Ramos (cell line): ENCODE results near the gene HTR4.

Experiments
- in situ Hi-C: fragments of 300-500 bp; cut with MboI; formaldehyde crosslinking; loops from one replicate; pipeline ENCODE4 v1.14.3; 2022; ENCODE audit warnings: low sequenced_read_pairs; ENCODE audit not compliant: unreplicated experiment

Gene HTR4

DNA sequence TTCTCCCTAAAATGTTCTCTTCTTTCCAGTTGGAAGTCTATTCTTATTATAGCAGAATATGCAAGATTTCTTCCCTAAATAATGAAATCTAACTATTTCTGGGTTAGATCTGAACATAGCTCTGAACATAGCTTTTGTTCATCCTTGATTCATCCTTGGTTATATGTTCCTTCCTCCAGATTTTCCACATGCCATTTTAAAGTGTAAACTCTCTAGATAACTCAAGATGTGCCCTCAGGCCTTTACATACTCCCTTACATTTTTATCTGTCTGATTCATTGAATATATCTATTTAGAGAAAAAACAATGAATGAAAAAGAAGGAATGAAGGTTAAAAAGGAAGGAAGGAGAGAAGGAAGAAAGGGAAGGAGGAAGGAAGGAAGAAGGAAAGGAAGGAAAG, 169.7 kb downstream of the HTR4 start:
- in situ Hi-C loops, result no loop called here

DNA sequence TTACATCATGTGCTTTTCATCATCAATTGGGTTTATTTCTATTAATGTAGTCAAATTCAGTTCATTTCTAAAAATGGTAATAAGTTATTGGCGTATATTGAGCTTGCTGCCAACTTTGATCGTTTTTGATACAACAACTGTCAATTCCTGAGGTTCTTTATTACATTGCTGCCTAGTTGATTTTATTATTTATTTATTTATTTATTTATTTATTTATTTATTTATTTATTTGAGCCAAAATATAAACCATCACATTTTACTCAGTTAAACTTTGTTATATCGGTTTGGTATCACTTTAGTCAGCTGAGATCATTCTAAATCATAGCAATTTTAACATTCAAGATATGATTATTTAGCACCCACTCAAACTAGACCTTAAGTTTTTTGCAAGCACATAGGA, 170.6 kb downstream of the HTR4 start:
- in situ Hi-C loops, result no loop called here

DNA sequence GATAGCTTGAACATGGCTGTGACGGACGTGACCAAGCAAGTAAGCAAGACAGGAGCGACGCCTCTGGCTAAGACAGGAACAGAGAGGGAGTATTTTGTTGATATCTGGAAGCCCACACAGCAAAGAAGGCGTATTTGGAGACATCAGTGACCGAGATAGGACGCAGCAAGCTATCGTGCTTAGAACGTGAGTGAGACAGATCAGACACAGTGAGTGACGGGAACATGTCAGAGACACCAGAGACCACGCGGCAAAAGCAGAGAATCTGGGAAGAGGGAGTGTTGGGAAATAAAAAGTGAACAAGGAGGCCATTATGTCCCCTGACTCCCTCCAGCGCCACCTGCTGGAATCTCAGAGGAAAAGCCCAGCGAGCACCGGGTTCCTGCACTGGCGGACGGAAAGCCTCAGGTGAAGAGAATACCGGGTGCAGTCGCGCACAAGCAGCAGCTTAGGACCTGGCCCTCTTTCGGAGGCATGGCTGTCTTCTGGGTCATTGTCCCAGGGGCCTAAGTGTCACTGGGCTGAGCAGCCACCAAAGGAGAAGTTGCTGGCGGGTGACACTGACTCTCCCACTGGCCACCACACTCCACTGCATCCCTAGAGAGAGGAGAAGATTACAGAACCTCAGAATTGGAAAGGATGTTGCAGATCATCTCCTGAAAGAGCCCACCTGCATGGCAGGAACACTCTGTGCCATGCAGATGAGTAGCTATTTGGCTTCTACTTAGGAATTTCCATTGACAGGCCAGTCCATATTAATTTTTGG, 171.4 kb downstream of the HTR4 start:
- in situ Hi-C loops, result no loop called here

DNA sequence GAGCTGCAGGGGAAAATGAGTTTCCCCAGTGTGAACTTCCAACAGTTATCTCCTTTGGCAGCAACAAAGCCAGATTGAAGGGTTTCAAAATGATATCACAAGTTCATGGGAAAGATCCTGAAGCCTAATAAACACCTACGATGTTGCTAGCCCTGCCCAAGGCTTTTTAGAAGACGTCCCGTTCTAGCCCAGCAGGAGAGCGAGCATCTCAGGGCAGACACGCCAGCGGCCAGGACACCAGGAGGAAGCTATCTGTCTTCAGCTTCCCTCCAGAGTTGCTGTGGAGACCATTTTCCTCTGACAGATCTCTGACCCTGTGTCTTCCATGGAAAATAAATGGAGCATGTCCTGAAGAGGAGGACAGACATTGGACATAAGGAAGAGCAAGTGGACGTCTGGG, 172.1 kb downstream of the HTR4 start:
- in situ Hi-C loops, result no loop called here

DNA sequence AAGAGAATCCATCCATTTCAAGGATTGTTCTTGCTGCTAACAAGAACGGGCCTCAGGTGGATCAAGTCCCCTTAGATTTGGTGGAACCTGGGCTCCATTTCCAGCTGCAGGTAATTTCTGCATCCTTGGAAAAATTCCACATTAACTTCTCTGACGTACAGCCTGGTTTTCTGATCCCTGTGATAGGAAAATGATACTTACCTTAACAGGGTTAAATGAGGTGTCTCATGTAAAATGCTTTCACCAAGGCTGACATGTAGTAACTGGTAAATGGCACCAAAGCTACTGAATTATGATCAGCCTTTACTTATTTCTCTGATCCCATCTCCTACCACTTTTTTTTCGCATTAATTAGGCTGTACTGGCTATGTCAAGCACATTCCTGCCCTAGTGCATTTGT, 176.9 kb downstream of the HTR4 start:
- in situ Hi-C loops, result no loop called here

DNA sequence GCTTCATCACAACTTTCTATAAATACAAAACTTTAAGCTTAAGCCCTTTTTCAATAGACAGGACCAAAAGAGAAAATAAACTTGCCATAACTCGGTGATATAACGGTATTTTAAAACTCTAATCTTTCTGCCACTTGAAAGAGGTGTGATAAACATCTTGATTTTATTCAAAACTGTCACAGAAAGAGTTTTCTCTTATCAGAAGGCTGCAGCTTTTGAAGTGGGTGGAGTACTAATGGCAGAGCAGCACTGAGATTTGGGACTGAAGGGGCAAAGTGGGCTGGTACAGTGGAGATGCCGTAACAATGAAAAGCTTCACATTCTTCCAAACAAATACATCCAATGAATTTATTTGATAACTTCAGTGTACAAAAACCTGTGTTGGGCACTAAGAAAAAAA, 178.0 kb downstream of the HTR4 start:
- in situ Hi-C loops, result no loop called here

DNA sequence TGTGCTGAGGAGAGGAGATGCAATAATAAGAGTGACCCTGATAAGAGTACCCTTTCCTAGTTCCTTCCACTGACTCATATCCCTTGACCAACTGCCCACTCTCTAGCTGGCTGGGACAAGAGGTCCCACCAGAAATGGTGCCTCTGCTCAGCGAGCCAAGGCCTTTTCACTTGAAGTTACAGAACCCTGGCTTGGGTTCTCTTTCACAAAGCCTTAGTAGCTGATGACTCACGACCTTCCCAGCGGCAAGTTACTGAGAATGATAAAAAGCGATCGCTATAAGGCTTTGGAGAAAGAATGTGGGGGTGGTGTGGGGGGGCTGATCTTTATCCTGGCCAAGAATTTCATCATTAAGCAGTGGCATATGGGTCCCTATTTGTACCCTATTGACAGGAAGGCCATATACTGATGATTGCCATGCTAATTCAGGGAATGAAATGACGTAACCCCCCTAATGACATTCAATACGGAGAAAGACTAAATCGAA, 180.3 kb downstream of the HTR4 start:
- in situ Hi-C loops, result loop anchor here (25.0 kb wide), 1 partner anchor 287 kb away; no protein-coding TSS in a partner anchor

DNA sequence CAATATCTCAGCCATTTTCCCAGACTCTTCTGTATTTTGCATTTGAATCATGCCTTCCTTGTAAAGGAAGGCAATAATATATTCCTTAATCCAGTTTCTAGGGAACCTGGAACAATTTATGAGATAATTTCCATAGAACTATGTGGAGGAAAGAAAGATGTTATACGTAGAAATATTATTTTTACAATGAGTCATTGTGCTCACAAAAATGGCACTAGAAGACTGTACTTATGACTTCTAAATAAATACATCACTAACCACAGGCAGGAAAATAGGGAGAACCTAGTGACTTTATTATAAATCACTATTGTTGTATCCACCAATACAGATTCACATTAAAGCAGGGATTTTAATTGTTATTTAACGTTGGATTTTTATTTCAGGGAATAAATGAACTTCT, 182.9 kb downstream of the HTR4 start:
- in situ Hi-C loops, result loop anchor here (25.0 kb wide), 1 partner anchor 284 kb away; no protein-coding TSS in a partner anchor

DNA sequence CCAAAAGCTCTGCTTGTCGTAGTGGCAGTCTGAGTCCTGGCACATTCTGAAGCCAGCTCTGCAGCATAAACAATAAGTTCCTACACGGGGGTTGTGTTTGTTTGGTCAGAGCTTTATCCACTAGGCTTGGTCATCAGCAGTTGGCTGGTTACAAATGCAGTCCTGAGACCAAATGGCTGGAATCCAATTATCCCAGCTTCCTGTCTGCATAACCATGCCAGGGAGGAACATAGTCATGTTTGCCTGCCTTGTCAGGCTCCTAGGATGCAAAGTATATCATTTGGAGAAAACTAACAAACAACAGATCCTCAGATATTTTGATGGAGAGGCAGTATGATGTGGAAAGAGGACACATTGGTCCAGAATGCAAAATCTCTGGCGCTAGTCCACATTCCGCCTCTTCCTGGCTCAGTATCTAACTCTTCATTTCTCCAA, 184.8 kb downstream of the HTR4 start:
- in situ Hi-C loops, result loop anchor here (25.0 kb wide), 1 partner anchor 282 kb away; no protein-coding TSS in a partner anchor

DNA sequence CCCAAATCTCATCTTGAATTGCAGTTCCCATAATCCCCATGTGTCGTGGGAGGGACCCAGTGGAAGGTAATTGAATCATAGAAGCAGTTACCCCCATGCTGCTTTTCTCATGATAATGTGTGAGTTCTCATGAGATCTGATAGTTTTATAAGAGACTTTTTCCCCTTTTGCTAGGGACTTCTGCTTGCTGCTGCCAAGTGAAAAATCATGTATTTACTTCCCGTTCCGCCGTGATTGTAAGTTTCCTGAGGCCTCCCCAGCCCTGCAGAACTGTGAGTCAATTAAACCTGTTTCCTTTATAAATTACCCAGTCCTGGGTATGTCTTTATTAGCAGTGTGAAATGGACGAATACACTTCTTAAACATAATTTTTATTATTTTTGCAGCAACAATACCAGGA, 185.6 kb downstream of the HTR4 start:
- in situ Hi-C loops, result loop anchor here (25.0 kb wide), 1 partner anchor 281 kb away; no protein-coding TSS in a partner anchor

DNA sequence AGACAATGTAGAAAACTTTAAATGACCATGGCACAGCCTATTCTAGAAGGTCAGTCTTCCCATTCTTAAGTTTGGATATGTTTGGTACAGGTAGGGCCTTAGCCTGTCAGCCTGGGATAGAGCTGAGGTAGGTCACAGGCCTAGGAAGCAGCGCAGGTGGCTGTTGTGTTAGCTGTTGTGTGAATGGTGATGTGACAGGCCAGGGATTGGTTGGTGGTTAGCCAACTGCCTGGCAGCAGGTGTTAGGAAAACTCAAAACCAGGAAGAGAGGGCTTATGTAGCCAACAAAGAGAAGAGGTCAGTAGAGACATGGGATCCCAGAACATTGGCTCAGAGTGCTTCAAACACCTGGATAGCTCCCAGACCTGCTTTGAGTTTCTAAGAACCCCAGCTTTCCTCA, 186.4 kb downstream of the HTR4 start:
- in situ Hi-C loops, result loop anchor here (25.0 kb wide), 1 partner anchor 281 kb away; no protein-coding TSS in a partner anchor

DNA sequence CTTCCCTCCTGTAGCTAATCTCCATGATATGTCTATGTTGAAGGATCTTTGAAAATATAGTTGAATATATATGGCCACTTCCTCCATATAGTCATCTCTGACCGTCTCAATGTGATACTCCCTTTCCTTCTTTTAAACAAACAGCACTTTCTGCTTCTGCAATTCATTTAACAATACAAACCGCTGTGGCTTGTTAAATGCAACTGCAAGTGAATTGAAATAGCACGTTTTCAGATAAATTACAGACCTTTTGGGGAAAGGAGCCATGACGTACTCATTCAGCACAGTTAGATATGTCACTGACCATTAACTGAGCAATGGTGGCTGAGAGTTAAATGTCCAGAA, 188.1 kb downstream of the HTR4 start:
- in situ Hi-C loops, result loop anchor here (25.0 kb wide), 1 partner anchor 279 kb away; no protein-coding TSS in a partner anchor

DNA sequence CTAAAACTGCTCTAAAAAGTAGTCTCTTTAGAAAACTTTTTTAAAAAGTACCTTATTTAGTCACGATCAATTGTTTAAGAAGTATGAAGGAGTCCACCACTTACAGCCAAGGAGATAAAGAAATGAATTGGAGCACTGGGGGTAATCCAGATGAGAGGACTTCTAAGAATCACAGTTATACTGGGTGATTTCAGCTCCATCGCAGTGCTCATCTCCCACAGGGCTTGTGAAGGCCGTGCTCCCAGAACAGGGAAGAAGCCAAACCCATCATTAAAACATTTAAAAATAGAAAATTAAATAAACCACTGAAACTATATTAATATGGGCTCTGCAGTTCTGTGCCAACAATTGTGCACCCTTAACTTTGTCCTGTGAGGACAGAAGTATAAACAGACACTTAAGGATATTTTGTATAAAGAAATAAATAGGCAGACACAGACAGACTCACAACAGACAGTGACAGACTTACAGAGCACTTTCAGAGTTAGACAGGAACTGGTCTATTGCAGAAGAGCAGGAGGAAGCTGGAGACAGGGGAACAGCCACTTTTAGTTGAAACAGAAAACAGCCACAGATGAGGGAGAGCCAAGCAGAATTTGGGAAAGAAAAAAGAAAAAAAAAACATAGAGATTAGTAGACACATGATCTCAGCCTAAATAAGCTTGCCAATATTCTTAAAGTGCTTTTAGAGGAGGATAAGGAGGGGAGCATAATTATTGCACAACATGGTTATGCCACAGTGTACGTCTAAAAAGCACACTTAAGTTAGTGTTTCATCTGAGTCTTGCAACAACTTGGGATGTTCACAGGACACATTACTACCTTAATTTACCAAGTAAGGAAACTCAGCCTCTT, 188.7 kb downstream of the HTR4 start:
- in situ Hi-C loops, result loop anchor here (25.0 kb wide), 1 partner anchor 278 kb away; no protein-coding TSS in a partner anchor

DNA sequence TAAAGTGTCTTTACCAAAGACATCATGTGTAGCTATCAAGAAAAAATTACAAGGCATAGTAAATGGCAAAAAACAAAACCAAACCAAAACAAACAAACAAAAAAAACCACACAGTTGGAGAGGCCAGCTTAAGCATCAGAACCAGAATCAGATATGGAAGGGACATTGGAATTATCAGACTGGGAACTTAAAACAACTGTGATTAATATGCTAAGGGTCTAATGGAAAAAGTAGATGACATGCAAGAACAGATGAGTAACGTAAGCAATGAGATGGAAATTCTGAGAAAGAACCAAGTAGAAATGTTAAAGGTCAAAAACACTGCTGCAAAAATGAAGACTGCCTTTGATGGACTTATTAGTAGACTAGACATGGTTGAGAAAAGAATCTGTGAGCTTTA, 194.7 kb downstream of the HTR4 start:
- in situ Hi-C loops, result loop anchor here (25.0 kb wide), 1 partner anchor 272 kb away; no protein-coding TSS in a partner anchor

DNA sequence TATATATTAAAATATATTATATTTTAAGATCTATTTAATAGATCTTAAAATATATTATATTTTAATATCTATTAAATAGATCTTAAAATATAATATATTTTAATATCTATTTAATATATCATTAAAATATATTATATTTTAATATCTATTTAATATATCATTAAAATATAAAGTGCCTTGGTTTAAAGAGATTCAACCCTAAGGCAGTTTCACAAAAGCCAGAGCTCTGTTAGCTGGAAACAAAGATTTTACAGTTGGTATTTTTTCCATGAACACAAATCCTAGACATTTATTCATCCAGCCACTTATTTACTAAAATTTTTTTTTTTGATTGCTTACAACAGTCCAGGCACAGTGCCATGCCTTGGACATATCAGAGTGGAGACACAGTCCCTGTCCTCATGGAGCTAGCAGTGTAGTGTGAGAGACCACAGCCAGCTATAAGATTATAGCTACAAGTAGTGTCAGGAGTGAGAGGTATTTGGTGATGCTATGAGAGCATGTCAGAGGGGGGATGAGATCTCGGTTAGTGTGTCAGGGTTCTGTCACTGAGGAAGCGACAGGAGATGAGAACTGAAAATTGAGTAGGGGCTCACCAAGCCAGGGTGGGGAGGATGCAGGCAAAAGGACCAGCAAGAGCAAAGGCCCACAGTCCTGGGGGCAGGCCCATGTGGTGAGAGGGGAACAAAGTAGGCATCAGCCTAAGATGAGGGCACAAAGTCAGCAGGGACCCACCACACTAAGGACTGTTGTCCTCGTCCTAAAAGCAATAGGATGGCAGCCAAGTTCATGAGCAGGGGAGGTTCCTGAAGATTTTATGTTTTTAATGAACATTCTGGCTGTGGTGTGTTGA, 196.1 kb downstream of the HTR4 start:
- in situ Hi-C loops, result loop anchor here (25.0 kb wide), 1 partner anchor 271 kb away; no protein-coding TSS in a partner anchor

DNA sequence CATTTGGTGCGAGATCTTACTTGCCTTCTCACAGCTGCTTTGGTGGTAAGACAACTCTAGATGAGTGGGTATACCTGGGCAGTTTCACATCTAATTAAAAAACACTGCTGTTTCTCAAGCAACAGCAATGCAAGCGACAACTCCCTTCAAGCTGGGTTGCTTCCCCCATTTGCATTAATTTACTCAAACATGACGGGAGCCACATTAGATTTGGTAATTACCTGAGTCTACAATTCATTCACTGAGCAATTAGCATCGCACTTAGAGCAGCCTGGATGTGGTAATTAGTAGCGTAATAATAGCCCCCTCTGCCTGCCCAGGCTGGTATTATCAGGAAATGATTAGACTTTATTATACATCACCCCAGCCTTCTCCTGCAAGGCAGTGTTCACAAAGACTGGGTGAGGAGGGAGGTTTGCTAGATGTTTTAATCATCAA, 197.1 kb downstream of the HTR4 start:
- in situ Hi-C loops, result loop anchor here (25.0 kb wide), 1 partner anchor 270 kb away; no protein-coding TSS in a partner anchor

DNA sequence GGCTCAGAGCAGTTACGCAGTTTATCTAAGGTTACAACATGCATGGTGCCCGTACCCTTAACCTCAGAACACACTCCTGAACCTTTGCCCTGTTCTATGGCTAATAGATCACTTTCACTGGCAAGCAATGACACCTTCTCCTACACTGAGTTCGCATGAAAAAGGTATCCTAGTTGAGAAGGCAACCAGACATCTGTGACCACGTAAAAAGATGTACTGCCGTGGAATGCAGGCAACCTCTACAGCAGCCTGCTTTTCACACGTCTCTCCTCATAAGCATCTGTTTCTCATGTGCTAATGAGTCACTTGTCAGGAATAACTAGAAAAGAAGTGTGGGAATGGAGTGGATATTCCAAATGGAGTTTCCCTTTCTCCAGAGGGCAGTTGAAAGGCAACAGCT, 199.1 kb downstream of the HTR4 start:
- in situ Hi-C loops, result loop anchor here (25.0 kb wide), 1 partner anchor 268 kb away; no protein-coding TSS in a partner anchor

DNA sequence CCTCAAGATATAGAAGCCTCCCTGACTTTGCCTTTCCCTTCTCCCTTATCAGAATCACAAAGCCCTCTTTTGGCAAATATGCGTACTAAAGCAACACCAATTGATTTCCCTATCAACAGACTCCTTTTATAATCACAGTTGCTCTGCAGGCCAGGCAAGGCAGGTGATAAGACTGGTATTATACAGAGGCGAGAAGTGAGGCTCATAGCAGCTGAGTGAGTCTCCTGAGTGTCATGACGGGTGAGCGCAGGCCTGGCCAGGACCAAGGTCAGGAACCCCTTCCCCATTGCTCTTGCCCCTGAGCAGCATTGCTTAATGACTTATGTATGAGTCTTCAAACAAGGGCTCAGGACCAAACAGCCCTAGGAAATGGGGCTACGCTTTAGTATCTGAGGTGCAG, 199.8 kb downstream of the HTR4 start:
- in situ Hi-C loops, result loop anchor here (25.0 kb wide), 1 partner anchor 267 kb away; no protein-coding TSS in a partner anchor

DNA sequence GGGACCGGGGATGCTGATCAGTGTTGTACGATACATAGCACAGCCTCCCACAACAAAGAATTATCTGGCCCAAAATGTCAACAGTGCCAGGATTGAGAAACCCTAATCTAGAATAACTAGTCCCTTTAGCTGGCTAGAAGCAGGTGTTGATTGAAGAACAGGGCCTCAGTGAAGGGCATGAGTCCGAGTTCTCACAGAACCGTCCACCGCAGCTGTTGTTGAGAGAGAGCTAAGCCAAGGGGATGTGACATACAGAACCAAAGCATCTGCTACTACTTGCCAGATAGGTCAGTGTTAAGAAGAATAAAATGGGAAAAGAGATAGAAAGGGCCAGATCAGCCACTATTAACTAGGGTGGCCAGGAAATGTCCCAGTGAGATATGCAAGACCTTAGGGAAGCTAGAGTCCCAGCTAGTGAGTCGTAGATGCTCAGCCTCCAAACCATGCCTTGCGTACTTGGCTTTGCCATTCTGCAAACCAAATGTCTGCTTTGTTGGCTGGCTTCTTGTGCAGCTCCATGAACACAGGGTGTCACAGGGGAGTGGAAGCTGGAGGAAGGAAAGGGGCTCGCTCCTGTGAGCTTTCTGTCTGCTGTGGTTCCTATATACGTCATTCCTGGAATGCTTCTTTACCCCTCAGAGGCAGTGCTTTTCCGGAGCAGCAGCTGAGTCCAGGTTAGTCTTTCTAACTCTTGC, 201.7 kb downstream of the HTR4 start:
- in situ Hi-C loops, result loop anchor here (25.0 kb wide), 1 partner anchor 265 kb away; no protein-coding TSS in a partner anchor
